Endothelial cell of umbilical vein (primary cell): ENCODE measurements around the gene NEBL. TPM values are rescaled to one million over a fixed set of nuclear protein-coding genes. Genes with fewer than 3 reads are reported as not detected.

Experiments
- BruUV-seq: library from RNA; stranded (reverse); fragments of 400-500 nt; replicated peaks from 2 replicates; lab custom pipeline; 2021; lab: Mats Ljungman, UMichigan
- CTCF ChIA-PET: fragments of 300-600, 350-600 bp; sonication (Branson Sonifier 250); formaldehyde crosslinking; loops from one replicate; lab custom pipeline; 2021; ENCODE audit warnings: antibody characterized with exemption, inconsistent platforms; lab: Charles Lee
- POLR2A ChIA-PET: fragments of 300-600, 350-600 bp; sonication (Branson Sonifier 250); formaldehyde crosslinking; loops from one replicate; lab custom pipeline; 2021; ENCODE audit warnings: antibody characterized with exemption, inconsistent platforms; lab: Charles Lee
- DNase-seq: peaks from one replicate; pipeline ENCODE4 v3.0.0-alpha.2; 2011; ENCODE audit warnings: low read depth, low spot score
- FAIRE-seq: peaks from 2 replicates; lab custom pipeline; 2011; peaks lifted over from hg19 to GRCh38; lab: Jason Lieb, UNC
- H2AFZ ChIP-seq: 2 replicates; pipeline ENCODE4 v1.6.0; 2012; ENCODE audit warnings: low read depth, low read length, control low read depth, inconsistent platforms
- H3K27ac ChIP-seq: 2 replicates; pipeline ENCODE4 v1.5.1; 2011; ENCODE audit warnings: low read depth, mild to moderate bottlenecking, control low read depth, low read length, moderate library complexity; ENCODE audit not compliant: insufficient read depth
- H3K27me3 ChIP-seq, 2 experiments: 2 replicates each; pipeline versions ENCODE4 v1.6.0 to v1.6.1; 2011; ENCODE audit warnings: low read length in 2 of 2, mixed read lengths in 1 of 2; ENCODE audit not compliant: control insufficient read depth in 2 of 2, insufficient read depth in 2 of 2
- H3K36me3 ChIP-seq, 2 experiments: 2 replicates in 1 of 2; 3 replicates in 1 of 2; pipeline ENCODE4 v1.5.1; 2011; ENCODE audit warnings: low read length in 2 of 2, mild to moderate bottlenecking in 1 of 2, moderate library complexity in 1 of 2; ENCODE audit not compliant: control insufficient read depth in 2 of 2, insufficient read depth in 2 of 2; ENCODE audit errors: extremely low read depth in 1 of 2
- H3K4me1 ChIP-seq: 3 replicates; pipeline ENCODE4 v1.5.1; 2011; ENCODE audit warnings: mild to moderate bottlenecking, low read length; ENCODE audit not compliant: control insufficient read depth, insufficient read depth; ENCODE audit errors: extremely low read depth
- H3K4me2 ChIP-seq: 2 replicates; pipeline ENCODE4 v1.6.1; 2011; ENCODE audit warnings: low read length, control low read depth, mixed read lengths; ENCODE audit not compliant: insufficient read depth
- H3K4me3 ChIP-seq, 3 experiments: fragments of 200-600 bp in 1 of 3; sonication (generic), shearing (Covaris generic) in 1 of 3; replicated peaks in 1 of 3; 2 replicates each; pipeline ENCODE4 v1.5.1; 2011 to 2016; ENCODE audit warnings: control low read depth in 3 of 3, low read length in 3 of 3, mild to moderate bottlenecking in 2 of 3, inconsistent platforms in 1 of 3, low read depth in 1 of 3, moderate library complexity in 1 of 3; ENCODE audit not compliant: insufficient read depth in 1 of 3
- H3K79me2 ChIP-seq: 2 replicates; pipeline ENCODE4 v1.6.0; 2012; ENCODE audit warnings: low read length, inconsistent platforms; ENCODE audit not compliant: control insufficient read depth, insufficient read depth
- H3K9ac ChIP-seq: replicated peaks from 2 replicates; pipeline ENCODE3; 2011; ENCODE audit warnings: low read length, control low read depth; ENCODE audit not compliant: insufficient read depth; ENCODE audit errors: extremely low read depth
- H3K9me1 ChIP-seq: replicated peaks from 3 replicates; pipeline ENCODE4 v1.6.0; 2011; ENCODE audit warnings: mild to moderate bottlenecking, low read length; ENCODE audit not compliant: control insufficient read depth, insufficient read depth; ENCODE audit errors: extremely low read depth
- H3K9me3 ChIP-seq: replicated peaks from 2 replicates; pipeline ENCODE4 v1.5.1; 2012; ENCODE audit warnings: low read length, inconsistent platforms; ENCODE audit not compliant: control insufficient read depth, insufficient read depth
- H4K20me1 ChIP-seq: replicated peaks from 2 replicates; pipeline ENCODE3; 2011; ENCODE audit warnings: mild to moderate bottlenecking, low read length; ENCODE audit not compliant: control insufficient read depth, insufficient read depth; ENCODE audit errors: extremely low read depth
- CTCF ChIP-seq, 2 donors: IDR thresholded peaks; 1 replicate in 1 of 2; 2 replicates in 1 of 2; pipeline ENCODE4 v1.5.1; 2011; ENCODE audit warnings: low read length in 2 of 2, mild to moderate bottlenecking in 2 of 2, moderate library complexity in 2 of 2, control low read depth in 1 of 2, inconsistent platforms in 1 of 2, low read depth in 1 of 2; ENCODE audit not compliant: insufficient read depth in 1 of 2; ENCODE audit errors: extremely low read depth in 1 of 2
- FOS ChIP-seq: IDR thresholded peaks from 2 replicates; pipeline ENCODE4 v1.6.1; 2011; ENCODE audit warnings: mild to moderate bottlenecking, low read length, moderate library complexity, borderline replicate concordance; ENCODE audit not compliant: insufficient read depth
- GATA2 ChIP-seq: IDR thresholded peaks from 2 replicates; pipeline ENCODE4 v1.7.0; 2011; ENCODE audit warnings: low read depth, mild to moderate bottlenecking, moderate library complexity, mixed read lengths, low read length; ENCODE audit not compliant: insufficient read length, insufficient read depth
- JUN ChIP-seq: IDR thresholded peaks from 2 replicates; pipeline ENCODE4 v1.6.1; 2011; ENCODE audit warnings: borderline replicate concordance, low read depth; ENCODE audit not compliant: insufficient read length, insufficient read depth
- MYC ChIP-seq: IDR thresholded peaks from one replicate; pipeline ENCODE4 v1.6.1; 2011; ENCODE audit warnings: mild to moderate bottlenecking, low read depth, low read length
- POLR2A ChIP-seq: IDR thresholded peaks from 2 replicates; pipeline ENCODE4 v1.6.1; 2012; ENCODE audit warnings: low read depth, mild to moderate bottlenecking, control low read depth, low read length
- POLR2AphosphoS5 ChIP-seq: IDR thresholded peaks from 2 replicates; pipeline ENCODE4 v1.6.1; 2012; ENCODE audit warnings: low read depth, mild to moderate bottlenecking, control low read depth, low read length, moderate library complexity; ENCODE audit not compliant: insufficient read depth
- dilution Hi-C: fragments of 300-500 bp; cut with MboI; formaldehyde crosslinking; loops from one replicate; pipeline ENCODE4 v1.15.0; 2019; ENCODE audit warnings: low sequenced_read_pairs; ENCODE audit not compliant: extremely low pct_ligation_motif_present
- intact Hi-C: fragments of 100-400 bp; cut with micrococcal nuclease; formaldehyde crosslinking; loops from one replicate; pipeline ENCODE4 v1.10.0; 2022
- polyA plus RNA-seq, 4 experiments: library from polyadenylated mRNA; depleted of rRNA in 3 of 4; stranded (reverse) in 3 of 4; unstranded in 1 of 4; fragments of >200 nt; gene quantifications; 2 replicates each; pipeline versions ENCODE4 v1.2.1 to v1.2.3, GENCODE V29; 2011 to 2012; ENCODE audit warnings: missing spikeins in 1 of 4
- total RNA-seq: library from RNA; stranded (reverse); gene quantifications from 2 replicates; pipeline ENCODE4 v1.2.3, GENCODE V29; 2021
- TF ChIP-seq, protein P1 (sequence below): IDR thresholded peaks from 2 replicates; pipeline ENCODE4 v1.6.1; 2011; ENCODE audit not compliant: insufficient read depth, insufficient read length

The NEBL gene
- total and polyA plus RNA-seq, 2 donors (not counting 3 experiments of a cell fraction or from before 2014, with no cell fraction given) = 0.17 to 0.66 TPM

DNA sequence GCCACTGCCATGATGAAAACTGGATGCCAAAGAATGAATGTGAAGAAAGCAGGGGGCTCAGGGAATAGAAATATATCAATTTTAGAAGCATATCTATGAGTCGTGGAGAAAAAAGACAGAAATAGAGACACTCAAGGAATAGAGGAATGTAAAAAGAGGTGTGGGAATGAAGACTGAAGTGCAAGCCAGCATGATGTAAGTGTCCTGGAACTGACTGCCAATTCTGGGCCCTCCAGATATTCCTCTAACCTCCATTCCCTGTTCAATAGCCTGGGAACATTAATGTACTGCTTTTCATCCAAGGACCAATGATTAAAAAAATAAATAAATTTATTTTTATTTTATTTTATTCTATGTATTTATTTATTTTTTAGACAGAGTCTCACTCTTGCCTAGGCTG is 40.6 kb downstream of the NEBL start:
- no peak for FAIRE-seq
- TF ChIP-seq GATA2 = no peak
- TF ChIP-seq, protein P1, sequence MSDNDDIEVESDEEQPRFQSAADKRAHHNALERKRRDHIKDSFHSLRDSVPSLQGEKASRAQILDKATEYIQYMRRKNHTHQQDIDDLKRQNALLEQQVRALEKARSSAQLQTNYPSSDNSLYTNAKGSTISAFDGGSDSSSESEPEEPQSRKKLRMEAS = no peak
- no peak for TF ChIP-seq POLR2AphosphoS5
- TF ChIP-seq MYC = no peak
- TF ChIP-seq JUN = no peak
- TF ChIP-seq POLR2A = no peak
- no peak for TF ChIP-seq CTCF (IDR thresholded peaks at IDR 0.05; ENCODE audit: extremely low read depth in 1 of 2, insufficient read depth in 1 of 2, low read depth in 1 of 2, low read length in 2 of 2)
- TF ChIP-seq FOS = no peak
- Histone ChIP-seq H3K36me3 (no peaks in the 10 kb centered on the region), H3K9me3 (no peaks in the 10 kb centered on the region), H3K4me1 (no peaks in the 10 kb centered on the region), H3K9ac (no peak overlapping the region), H3K9me1 (no peaks in the 10 kb centered on the region), H3K79me2 (no peaks in the 10 kb centered on the region), H3K27me3 (no peaks in the 10 kb centered on the region), H3K4me2 (no peak overlapping the region), H2AFZ (no peak overlapping the region), H4K20me1 (no peaks in the 10 kb centered on the region), H3K27ac (no peak overlapping the region), H3K4me3 (no peak overlapping the region)
- POLR2A ChIA-PET = no interaction called here
- BruUV-seq = no TSS peak
- CTCF ChIA-PET = interaction anchor here (1.8 to 4.9 kb wide), 2 partner anchors 413 to 1036 kb away, joined by 7 to 53 read pairs; no protein-coding TSS in a partner anchor
- dilution Hi-C loops (no loop called here), intact Hi-C loops (loop anchor here (5.0 kb wide), 2 partner anchors 681 to 1039 kb away; partner anchors contain the start of gene PLXDC2)
- DNase-seq = no peak
